Measurements from ENCODE around the gene PLEKHM3.

DNA sequence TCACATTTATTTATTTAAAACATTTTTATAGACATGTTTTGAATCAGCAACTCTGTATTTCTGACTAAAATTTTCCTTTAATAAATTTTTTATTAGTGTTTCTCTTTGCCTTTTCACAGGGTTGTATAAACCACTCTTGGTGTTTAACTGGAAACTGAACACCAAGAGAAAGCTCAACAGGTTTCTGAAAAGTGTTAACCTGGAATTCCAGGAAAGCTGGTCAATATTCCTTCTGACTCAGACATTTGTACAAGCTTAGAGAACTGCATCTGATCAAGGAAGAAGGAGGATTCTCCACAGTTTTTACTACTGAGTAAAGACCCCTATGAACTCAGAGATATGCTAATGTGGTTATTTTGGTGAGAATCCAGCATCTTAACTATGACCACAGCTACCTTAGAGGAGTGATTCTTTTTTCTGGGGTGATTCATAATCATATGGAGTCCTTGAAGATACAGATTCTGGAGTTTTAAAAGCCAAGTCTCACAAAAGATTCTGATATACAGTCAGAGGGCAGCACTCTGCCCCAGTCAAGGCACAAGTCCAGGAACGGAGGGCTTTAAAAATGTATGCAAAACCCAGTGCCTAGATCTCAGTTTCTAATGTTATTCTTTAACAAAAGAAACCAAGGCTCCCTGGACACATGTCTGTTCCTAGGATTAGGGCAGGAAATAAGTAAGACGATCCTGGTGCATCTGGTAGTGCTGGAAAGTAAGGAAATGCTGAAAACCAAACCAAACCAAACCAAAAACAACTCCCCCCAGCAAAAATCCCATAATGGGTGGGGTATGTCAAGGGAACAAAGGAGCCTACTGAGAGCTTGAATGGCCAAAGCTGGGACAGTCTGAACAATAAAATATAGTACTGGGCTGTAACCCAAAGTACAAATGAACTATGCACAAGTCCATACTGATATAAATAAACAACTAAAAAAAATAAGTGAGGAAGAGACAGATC, 170.6 kb downstream of the PLEKHM3 start:
- no peak for TF ChIP-seq YY1 (IDR thresholded peaks at IDR 0.05)
- no peak for TF ChIP-seq JUND (IDR thresholded peaks at IDR 0.05)
- no peak for TF ChIP-seq CTCF (IDR thresholded peaks at IDR 0.05; ENCODE audit: low read depth, low read length, missing input control)
- no peak for TF ChIP-seq SP1 (IDR thresholded peaks at IDR 0.05)
- TF ChIP-seq EGR1 (IDR thresholded peaks at IDR 0.05; ENCODE audit: low read depth in 2 of 2) = no peak
- TF ChIP-seq, protein P1, sequence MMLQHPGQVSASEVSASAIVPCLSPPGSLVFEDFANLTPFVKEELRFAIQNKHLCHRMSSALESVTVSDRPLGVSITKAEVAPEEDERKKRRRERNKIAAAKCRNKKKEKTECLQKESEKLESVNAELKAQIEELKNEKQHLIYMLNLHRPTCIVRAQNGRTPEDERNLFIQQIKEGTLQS (IDR thresholded peaks at IDR 0.05) = no peak
- TF ChIP-seq TAF1 (conservative IDR thresholded peaks at IDR 0.05) = no peak
- TF ChIP-seq, protein P2, sequence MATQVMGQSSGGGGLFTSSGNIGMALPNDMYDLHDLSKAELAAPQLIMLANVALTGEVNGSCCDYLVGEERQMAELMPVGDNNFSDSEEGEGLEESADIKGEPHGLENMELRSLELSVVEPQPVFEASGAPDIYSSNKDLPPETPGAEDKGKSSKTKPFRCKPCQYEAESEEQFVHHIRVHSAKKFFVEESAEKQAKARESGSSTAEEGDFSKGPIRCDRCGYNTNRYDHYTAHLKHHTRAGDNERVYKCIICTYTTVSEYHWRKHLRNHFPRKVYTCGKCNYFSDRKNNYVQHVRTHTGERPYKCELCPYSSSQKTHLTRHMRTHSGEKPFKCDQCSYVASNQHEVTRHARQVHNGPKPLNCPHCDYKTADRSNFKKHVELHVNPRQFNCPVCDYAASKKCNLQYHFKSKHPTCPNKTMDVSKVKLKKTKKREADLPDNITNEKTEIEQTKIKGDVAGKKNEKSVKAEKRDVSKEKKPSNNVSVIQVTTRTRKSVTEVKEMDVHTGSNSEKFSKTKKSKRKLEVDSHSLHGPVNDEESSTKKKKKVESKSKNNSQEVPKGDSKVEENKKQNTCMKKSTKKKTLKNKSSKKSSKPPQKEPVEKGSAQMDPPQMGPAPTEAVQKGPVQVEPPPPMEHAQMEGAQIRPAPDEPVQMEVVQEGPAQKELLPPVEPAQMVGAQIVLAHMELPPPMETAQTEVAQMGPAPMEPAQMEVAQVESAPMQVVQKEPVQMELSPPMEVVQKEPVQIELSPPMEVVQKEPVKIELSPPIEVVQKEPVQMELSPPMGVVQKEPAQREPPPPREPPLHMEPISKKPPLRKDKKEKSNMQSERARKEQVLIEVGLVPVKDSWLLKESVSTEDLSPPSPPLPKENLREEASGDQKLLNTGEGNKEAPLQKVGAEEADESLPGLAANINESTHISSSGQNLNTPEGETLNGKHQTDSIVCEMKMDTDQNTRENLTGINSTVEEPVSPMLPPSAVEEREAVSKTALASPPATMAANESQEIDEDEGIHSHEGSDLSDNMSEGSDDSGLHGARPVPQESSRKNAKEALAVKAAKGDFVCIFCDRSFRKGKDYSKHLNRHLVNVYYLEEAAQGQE (IDR thresholded peaks at IDR 0.05) = no peak
- no peak for TF ChIP-seq RAD21 (IDR thresholded peaks at IDR 0.05)
- no peak for TF ChIP-seq FOXA2 (IDR thresholded peaks at IDR 0.05)
- TF ChIP-seq NR2F2 (IDR thresholded peaks at IDR 0.05) = no peak
- TF ChIP-seq MAX (IDR thresholded peaks at IDR 0.05) = no peak

Data from liver (tissue), 3 donors.